Stimulated activated naive CD8-positive, alpha-beta T cell treated with anti-CD3 and anti-CD28 coated beads, Interleukin-15, Interleukin-2, amounts not matched to agents 100 U/mL and 50 U/mL, for 24 hours (primary cell): ENCODE data around the gene ULK4.
A peak's percentile ranks its signal among the peaks of the same experiment; 100 is the strongest.

Experiments
- ATAC-seq: fragments of 150-1000 bp; cut with Tn5 transposase; one replicate; pipeline ENCODE4 v1.10.0; 2021
- DNase-seq: peaks from one replicate; pipeline ENCODE4 v3.0.0; 2021

ULK4 gene

GRCh38 chr3:41219424-41219823 is 742.5 kb downstream of the ULK4 start:
- DNase-seq = no peak
- ATAC-seq = no peak

GRCh38 chr3:41216993-41217392 is 744.9 kb downstream of the ULK4 start:
- DNase-seq (no peak), ATAC-seq (no peak)

- no peak for DNase-seq
- ATAC-seq = no peak
Measured at GRCh38 chr3:41216422-41216821, 745.5 kb downstream of the ULK4 start.

DNA sequence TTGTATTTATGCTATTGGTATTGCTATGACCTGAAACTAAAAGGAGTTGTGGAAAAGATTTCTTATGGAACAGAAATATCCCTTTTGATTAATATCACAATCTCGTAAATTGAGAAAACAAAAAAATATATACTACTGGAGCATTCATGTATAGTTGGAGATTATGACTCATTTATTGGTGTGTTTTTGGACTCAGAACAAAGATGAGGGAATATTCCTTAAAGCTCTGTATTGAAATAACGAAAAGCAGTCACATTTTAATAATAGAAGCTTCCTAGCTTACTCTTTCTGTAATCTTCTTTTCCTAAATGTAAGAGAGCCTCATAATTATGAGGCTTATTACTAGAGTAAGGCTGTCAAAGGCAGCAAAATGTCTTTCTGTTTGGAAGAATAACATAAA is 748.3 kb downstream of the ULK4 start:
- DNase-seq = no peak

DNA sequence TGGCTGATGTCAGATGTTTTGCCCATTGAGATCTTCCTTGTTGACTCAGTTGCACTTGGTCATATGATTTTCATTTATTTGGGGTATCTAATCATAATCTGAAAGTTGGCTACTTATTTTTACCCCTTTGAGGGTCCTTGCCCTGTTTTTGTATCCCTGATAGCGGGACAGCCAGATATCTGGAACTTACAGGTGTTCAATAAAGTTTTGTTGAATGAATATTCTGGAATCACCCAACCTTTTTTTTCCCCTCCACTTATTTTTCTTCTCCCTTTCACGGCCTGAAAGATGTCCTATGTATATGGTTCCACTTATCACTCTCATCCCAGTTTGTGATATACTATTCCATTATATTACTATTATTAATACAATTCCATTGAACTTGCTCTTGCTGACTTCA is 749.8 kb downstream of the ULK4 start:
- ATAC-seq = no peak
- no peak for DNase-seq

More for the DNA sequence above, 748.3 kb downstream of the ULK4 start:
- ATAC-seq = no peak

DNA sequence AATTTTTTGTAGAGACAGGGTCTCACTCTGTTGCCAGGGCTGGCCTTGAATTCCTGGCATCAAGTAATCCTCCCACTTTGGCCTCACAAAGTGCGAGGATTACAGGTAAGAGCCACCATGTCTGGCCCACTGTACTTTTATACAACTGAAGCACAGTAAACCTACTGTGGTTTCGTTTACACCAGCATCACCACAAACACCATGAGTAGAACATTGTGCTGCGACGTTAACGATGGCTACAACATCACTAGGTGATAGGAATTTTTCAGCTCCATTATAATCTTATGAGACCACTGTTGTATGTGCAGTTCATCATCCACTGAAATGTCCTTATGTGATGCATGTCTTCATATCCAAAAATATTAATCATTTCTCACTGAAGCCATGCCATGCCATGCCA is 750.9 kb downstream of the ULK4 start:
- DNase-seq (no peak), ATAC-seq (no peak)

DNA sequence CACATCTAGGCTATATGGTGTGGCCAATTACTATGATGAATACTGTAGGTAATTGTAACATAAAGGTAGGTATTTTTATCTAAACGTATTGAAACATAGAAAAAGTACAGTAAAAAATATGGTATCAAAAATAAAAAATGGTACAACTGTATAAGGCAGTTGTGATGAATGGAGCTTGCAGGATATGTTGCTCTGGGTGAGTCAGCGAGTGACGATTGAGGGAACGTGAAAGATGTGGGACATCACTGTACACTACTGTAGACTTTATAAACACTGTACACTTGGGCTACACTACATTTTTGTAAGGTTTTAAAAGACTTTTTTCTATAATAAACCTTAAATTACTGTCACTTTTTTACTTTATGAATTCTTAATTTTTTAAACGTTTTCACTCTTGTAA is 752.3 kb downstream of the ULK4 start:
- DNase-seq (no peak), ATAC-seq (no peak)

DNA sequence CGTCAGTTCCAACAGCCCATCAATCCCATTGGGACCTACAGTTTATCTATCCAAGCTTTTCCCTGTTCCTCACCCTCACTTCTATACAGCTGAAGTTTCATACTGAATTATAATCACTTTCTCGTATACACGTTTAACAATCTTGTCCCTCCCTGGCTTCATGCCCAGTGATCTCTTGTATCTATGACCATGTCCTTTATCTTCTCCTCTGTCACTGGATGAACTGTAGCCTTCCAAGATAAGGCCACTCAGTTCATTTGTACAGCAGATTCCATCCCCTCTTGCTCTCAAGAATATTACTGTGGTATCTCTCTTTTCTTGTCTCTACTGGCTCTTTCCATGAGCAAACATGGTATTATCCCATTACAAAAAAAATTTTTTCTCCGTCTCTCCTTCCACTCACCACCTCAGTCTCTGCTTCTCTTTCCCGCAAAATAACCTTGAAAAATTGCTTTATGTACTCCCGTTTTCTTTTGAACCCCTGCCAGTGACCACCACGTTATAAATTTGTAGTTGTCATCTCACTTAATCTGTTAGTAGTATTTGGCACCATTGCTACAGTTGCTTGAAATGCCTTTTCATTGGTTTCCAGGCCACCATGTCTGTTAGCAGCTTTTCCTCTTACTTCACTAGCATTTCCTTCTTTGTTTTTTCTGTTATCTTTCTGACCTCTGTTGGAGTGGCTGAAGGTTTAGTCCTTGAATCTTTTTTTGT is 753.2 kb downstream of the ULK4 start:
- no peak for ATAC-seq
- no peak for DNase-seq

- no peak for ATAC-seq
- no peak for DNase-seq
Measured at GRCh38 chr3:41207355-41207754, 754.5 kb downstream of the ULK4 start.

- ATAC-seq (no peak), DNase-seq (no peak)
Measured at GRCh38 chr3:41205591-41205990, 756.3 kb downstream of the ULK4 start.

DNA sequence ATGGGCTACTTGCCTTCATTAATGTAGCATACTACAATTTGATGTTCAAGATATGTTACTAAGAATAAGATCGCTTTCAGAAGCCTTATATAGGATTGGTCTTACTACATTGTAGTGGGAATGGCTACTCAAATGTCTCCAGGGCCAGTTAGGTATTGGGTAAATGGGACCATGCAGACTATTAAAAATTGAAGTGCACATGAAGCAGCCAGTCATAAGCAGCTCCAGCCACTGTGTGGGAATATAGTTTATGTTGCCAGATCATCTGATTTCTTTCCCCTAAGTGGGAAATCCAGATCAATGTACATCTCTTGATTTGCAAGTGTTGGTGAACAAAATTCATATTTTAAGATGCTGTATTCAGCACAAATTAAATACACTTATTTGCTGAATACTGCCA is 757.5 kb downstream of the ULK4 start:
- no peak for DNase-seq
- ATAC-seq = no peak

- DNase-seq (no peak), ATAC-seq (no peak)
Measured at GRCh38 chr3:41202834-41203345, 759.0 kb downstream of the ULK4 start.

GRCh38 chr3:41202075-41202833 is 759.6 kb downstream of the ULK4 start:
- DNase-seq = no peak
- no peak for ATAC-seq

- ATAC-seq = no peak
- peak; percentile 22 for DNase-seq
Measured at GRCh38 chr3:41200669-41201021, 761.3 kb downstream of the ULK4 start.

- ATAC-seq = peak; percentile 37
- peak; percentile 55 for DNase-seq
Measured at GRCh38 chr3:41199866-41200668, 761.8 kb downstream of the ULK4 start.

- DNase-seq = peak; percentile 92
- peak; percentile 89 for ATAC-seq
Measured at GRCh38 chr3:41198950-41199865, 762.7 kb downstream of the ULK4 start, which contains the start of gene CTNNB1. Gene CTNNB1, plus strand, starts transcription at chr3:41199505. Its CDS starts 24,564 bp downstream, at chr3:41224069.

GRCh38 chr3:41198526-41198925 is 763.4 kb downstream of the ULK4 start:
- ATAC-seq (no peak), DNase-seq (peak; percentile 32)

- ATAC-seq (no peak), DNase-seq (no peak)
Measured at GRCh38 chr3:41198046-41198445, 763.9 kb downstream of the ULK4 start.
